Bronchial epithelial cell (primary cell): ENCODE data around the gene CLOCK. TPM values are rescaled to one million over a fixed set of nuclear protein-coding genes. Genes with fewer than 3 reads are reported as not detected.

Experiments
- DNase-seq: peaks from one replicate; pipeline ENCODE4 v3.0.0-alpha.2; 2010; ENCODE audit warnings: low read depth
- FAIRE-seq: peaks from 2 replicates; lab custom pipeline; 2011; peaks lifted over from hg19 to GRCh38; lab: Jason Lieb, UNC
- H3K27me3 ChIP-seq: 2 replicates; pipeline ENCODE4 v1.5.1; 2011; ENCODE audit warnings: low read length; ENCODE audit not compliant: control insufficient read depth, insufficient read depth
- H3K36me3 ChIP-seq: 2 replicates; pipeline ENCODE4 v1.5.1; 2011; ENCODE audit warnings: low read length; ENCODE audit not compliant: control insufficient read depth, insufficient read depth
- H3K4me3 ChIP-seq: 2 replicates; pipeline ENCODE4 v1.5.1; 2011; ENCODE audit warnings: mild to moderate bottlenecking, low read depth, low read length, control low read depth
- total RNA-seq: library from RNA; depleted of rRNA; stranded (reverse); fragments of >200 nt; gene quantifications from 2 replicates; pipeline ENCODE4 v1.2.1, GENCODE V29; 2014
- TF ChIP-seq, protein P1 (sequence below): IDR thresholded peaks from 2 replicates; pipeline ENCODE4 v1.5.1; 2011; ENCODE audit warnings: mild to moderate bottlenecking, moderate library complexity, low read length, control low read depth, inconsistent platforms; ENCODE audit not compliant: insufficient read depth, severe bottlenecking

Gene CLOCK
- total RNA-seq, 1 donor from 2014 or later, result 20.8 TPM

DNA sequence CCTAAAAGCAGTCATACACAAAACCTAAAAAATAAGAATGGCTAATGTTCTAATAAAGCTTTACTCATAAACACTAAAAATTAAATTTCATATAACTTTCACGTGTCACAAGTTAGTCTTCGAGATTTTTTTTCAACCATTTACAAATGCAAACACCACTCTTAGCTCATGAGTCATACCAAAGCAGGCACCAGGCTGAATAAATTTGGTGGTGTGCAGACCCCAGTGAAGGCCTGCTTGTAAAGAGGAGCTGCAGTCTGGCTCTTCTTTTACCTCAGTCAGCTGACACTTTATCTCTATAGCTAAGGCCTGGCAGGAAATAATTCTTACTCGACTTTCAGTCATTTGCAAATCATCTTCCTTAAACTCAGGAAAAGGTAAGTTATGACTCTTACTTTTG lies 37.4 kb downstream of the CLOCK start:
- Histone ChIP-seq H3K36me3 (peaks cover 1% of the 10 kb centered on the region), H3K4me3 (no peak overlapping the region), H3K27me3 (no peaks in the 10 kb centered on the region)
- TF ChIP-seq, protein P1, sequence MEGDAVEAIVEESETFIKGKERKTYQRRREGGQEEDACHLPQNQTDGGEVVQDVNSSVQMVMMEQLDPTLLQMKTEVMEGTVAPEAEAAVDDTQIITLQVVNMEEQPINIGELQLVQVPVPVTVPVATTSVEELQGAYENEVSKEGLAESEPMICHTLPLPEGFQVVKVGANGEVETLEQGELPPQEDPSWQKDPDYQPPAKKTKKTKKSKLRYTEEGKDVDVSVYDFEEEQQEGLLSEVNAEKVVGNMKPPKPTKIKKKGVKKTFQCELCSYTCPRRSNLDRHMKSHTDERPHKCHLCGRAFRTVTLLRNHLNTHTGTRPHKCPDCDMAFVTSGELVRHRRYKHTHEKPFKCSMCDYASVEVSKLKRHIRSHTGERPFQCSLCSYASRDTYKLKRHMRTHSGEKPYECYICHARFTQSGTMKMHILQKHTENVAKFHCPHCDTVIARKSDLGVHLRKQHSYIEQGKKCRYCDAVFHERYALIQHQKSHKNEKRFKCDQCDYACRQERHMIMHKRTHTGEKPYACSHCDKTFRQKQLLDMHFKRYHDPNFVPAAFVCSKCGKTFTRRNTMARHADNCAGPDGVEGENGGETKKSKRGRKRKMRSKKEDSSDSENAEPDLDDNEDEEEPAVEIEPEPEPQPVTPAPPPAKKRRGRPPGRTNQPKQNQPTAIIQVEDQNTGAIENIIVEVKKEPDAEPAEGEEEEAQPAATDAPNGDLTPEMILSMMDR, result no peak
- FAIRE-seq (no peak), DNase-seq (no peak)

DNA sequence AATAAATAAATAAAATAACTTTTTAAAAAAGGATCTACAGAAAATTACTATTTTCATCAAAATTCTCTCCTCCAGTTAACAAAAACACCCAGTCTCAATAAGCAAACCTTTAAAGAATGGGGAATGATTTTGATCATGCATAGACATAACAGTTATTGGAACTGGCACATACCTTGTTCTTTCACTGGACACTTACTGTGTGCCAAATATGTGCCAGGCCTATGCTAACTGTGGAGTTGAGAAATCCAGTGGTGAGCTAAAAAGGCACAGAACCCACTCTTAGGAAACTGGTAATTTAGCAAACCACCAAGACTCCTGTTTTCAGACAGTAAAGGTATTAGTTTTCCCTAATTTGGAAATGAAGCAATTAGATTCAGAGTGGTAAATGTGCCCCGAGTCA lies 39.1 kb downstream of the CLOCK start:
- DNase-seq (no peak), FAIRE-seq (no peak)
- TF ChIP-seq, protein P1, result no peak
- Histone ChIP-seq H3K36me3 (peaks cover 1% of the 10 kb centered on the region), H3K27me3 (no peaks in the 10 kb centered on the region), H3K4me3 (no peak overlapping the region)

DNA sequence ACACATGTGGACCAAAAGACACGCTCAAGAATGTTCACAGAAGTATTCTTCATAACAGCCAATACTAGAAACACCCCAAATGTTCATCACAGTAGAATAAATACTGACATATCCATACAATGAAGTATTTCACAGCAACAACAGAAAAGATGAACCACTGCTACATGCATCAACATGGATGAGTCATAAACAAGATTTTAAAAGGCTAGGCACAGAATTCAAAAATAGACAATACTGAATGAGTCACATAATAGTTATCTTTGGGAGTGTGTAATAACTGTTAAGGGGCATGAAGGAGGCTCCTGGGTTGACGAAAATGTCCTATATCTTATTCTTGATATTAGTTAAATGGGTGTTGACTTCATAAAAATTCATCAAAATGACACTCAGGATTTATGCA lies 43.5 kb downstream of the CLOCK start:
- no peaks in the 10 kb centered on the region for H3K27me3 ChIP-seq
- H3K4me3 ChIP-seq, result no peak overlapping the region
- DNase-seq (peak; percentile 87), FAIRE-seq (no peak)
- peaks cover 3% of the 10 kb centered on the region for H3K36me3 ChIP-seq
- TF ChIP-seq, protein P1, result no peak

DNA sequence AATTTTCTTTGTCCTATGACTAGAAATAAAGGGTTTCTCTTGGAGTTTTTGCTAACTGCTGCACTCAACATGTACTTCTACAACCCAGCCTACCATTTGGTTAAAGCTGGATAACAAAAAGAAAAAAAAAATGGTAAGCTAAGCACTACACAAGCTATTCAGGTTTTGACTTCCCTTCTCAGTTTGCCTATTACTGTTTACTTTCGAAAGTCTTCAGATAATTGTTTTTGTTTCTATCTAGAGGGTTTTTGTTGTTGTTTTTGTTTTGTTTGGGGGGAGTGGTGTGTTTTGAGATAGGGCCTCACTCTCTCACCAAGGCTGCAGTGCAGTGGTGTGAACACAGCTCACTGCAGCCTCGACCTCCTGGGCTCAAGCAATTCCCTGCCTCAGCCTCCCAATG lies 46.6 kb downstream of the CLOCK start:
- FAIRE-seq (no peak), DNase-seq (no peak)
- H3K36me3 ChIP-seq, result peaks cover 2% of the 10 kb centered on the region
- TF ChIP-seq, protein P1, result no peak
- no peak overlapping the region for H3K4me3 ChIP-seq
- no peaks in the 10 kb centered on the region for H3K27me3 ChIP-seq

DNA sequence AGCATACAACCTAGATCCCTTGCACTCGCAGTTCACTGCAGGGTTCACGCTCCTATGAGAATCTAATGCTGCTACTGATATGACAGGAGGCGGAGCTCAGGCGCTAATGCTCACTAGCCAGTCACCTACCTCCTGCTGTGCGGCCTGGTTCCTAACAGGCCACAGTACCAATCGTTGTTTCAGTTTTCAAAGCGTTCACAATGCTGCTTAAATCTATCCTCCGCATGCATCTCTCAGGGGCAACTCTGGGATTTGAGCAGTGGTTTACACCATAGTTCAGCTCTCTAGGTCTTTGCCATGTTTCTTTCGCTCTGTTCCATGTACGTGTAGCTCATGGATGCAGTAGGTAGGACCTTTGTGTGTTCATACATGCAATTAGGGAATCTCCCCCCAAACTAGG lies 47.2 kb downstream of the CLOCK start:
- no peak for DNase-seq
- FAIRE-seq, result no peak
- H3K36me3 ChIP-seq, result peaks cover 2% of the 10 kb centered on the region
- no peaks in the 10 kb centered on the region for H3K27me3 ChIP-seq
- H3K4me3 ChIP-seq, result no peak overlapping the region
- TF ChIP-seq, protein P1, result no peak

DNA sequence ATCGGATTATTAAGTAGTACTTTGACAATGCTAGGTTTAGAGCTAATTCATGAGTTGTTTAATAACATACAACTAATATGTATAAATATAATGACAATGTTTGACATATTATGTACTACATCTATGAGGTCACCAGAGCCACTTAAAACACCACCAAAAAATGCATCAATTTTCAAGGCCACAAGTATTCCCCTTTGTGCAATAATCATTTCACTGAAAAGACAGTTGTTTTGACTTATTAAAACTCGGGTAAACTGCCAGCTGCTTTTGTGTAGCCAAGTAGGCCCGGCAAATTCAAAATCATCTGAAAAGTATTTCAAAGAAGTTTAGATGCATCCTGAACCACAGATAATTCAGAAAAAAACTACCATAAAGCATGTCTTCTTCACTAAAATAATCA lies 48.7 kb downstream of the CLOCK start:
- TF ChIP-seq, protein P1, result no peak
- DNase-seq, result no peak
- H3K27me3 ChIP-seq, result no peaks in the 10 kb centered on the region
- FAIRE-seq, result no peak
- H3K36me3 ChIP-seq, result peaks cover 2% of the 10 kb centered on the region
- no peak overlapping the region for H3K4me3 ChIP-seq
